ENCODE results near the gene FCHSD1. TPM values are rescaled to one million over a fixed set of nuclear protein-coding genes. Genes with fewer than 3 reads are reported as not detected.

FCHSD1 gene
- total and polyA plus RNA-seq, 2 donors = 11.1 to 29.8 TPM

- Histone ChIP-seq H3K4me1 (ENCODE audit: control insufficient read depth in 2 of 2, insufficient read depth in 2 of 2, low read length in 2 of 2) (peaks cover 17 to 19% of the 10 kb centered on the region in 2 donors), H3K27ac (ENCODE audit: low read depth in 1 of 2, low read length in 1 of 2) (no peak overlapping the region), H3K4me3 (ENCODE audit: low read length in 2 of 2) (no peak overlapping the region), H3K36me3 (ENCODE audit: control insufficient read depth in 2 of 2, insufficient read depth in 2 of 2, low read length in 1 of 2) (peaks cover 28 to 47% of the 10 kb centered on the region in 2 donors), H3K27me3 (ENCODE audit: control insufficient read depth in 2 of 2, insufficient read depth in 1 of 2, low read length in 1 of 2) (peaks cover 0 to 2% of the 10 kb centered on the region in 2 donors), H3K9me3 (ENCODE audit: control insufficient read depth in 2 of 2, insufficient read depth in 1 of 2, low read length in 1 of 2) (no peaks in the 10 kb centered on the region)
- WGBS = 99% methylated on average over 2 of the region's 2 CpGs
- no peak for DNase-seq (ENCODE audit: low read depth in 6 of 9, low spot score in 9 of 9)
Observed at GRCh38 chr5:141632650-141633049, 18.6 kb downstream of the FCHSD1 start.

GRCh38 chr5:141630570-141631140 is 20.6 kb downstream of the FCHSD1 start:
- Histone ChIP-seq H3K4me3 (ENCODE audit: low read length in 2 of 2) (no peak overlapping the region), H3K27me3 (ENCODE audit: control insufficient read depth in 2 of 2, insufficient read depth in 1 of 2, low read length in 1 of 2) (no peaks in the 10 kb centered on the region), H3K4me1 (ENCODE audit: control insufficient read depth in 2 of 2, insufficient read depth in 2 of 2, low read length in 2 of 2) (peaks cover 10% of the 10 kb centered on the region in 2 donors), H3K36me3 (ENCODE audit: control insufficient read depth in 2 of 2, insufficient read depth in 2 of 2, low read length in 1 of 2) (peaks cover 41 to 62% of the 10 kb centered on the region in 2 donors), H3K27ac (ENCODE audit: low read depth in 1 of 2, low read length in 1 of 2) (no peak overlapping the region), H3K9me3 (ENCODE audit: control insufficient read depth in 2 of 2, insufficient read depth in 1 of 2, low read length in 1 of 2) (no peaks in the 10 kb centered on the region)
- no peak for DNase-seq (ENCODE audit: low read depth in 6 of 9, low spot score in 9 of 9)
- WGBS = 97% methylated on average over 5 of the region's 5 CpGs

GRCh38 chr5:141628175-141628788 is 22.9 kb downstream of the FCHSD1 start:
- WGBS = 98% methylated on average over 6 of the region's 6 CpGs
- Histone ChIP-seq H3K9me3 (ENCODE audit: control insufficient read depth in 2 of 2, insufficient read depth in 1 of 2, low read length in 1 of 2) (no peaks in the 10 kb centered on the region), H3K27ac (ENCODE audit: low read depth in 1 of 2, low read length in 1 of 2) (no peak overlapping the region), H3K4me1 (ENCODE audit: control insufficient read depth in 2 of 2, insufficient read depth in 2 of 2, low read length in 2 of 2) (peaks cover 0 to 3% of the 10 kb centered on the region in 2 donors), H3K36me3 (ENCODE audit: control insufficient read depth in 2 of 2, insufficient read depth in 2 of 2, low read length in 1 of 2) (peaks cover 49 to 76% of the 10 kb centered on the region in 2 donors), H3K27me3 (ENCODE audit: control insufficient read depth in 2 of 2, insufficient read depth in 1 of 2, low read length in 1 of 2) (no peaks in the 10 kb centered on the region), H3K4me3 (ENCODE audit: low read length in 2 of 2) (no peak overlapping the region)
- no peak for DNase-seq (ENCODE audit: low read depth in 6 of 9, low spot score in 9 of 9)

GRCh38 chr5:141623611-141624010 is 27.6 kb downstream of the FCHSD1 start:
- 95% methylated on average over 5 of the region's 5 CpGs for WGBS
- no peak overlapping the region for H3K4me3 ChIP-seq (ENCODE audit: low read length in 2 of 2)
- no peak for DNase-seq (ENCODE audit: low read depth in 6 of 9, low spot score in 9 of 9)
- peaks cover 52 to 80% of the 10 kb centered on the region in 2 donors for H3K36me3 ChIP-seq (ENCODE audit: control insufficient read depth in 2 of 2, insufficient read depth in 2 of 2, low read length in 1 of 2)
- no peaks in the 10 kb centered on the region for H3K27me3 ChIP-seq (ENCODE audit: control insufficient read depth in 2 of 2, insufficient read depth in 1 of 2, low read length in 1 of 2)
- H3K9me3 ChIP-seq (ENCODE audit: control insufficient read depth in 2 of 2, insufficient read depth in 1 of 2, low read length in 1 of 2) = no peaks in the 10 kb centered on the region
- peak overlapping the region in 1 of 2 donors; percentile 2 for H3K27ac ChIP-seq (ENCODE audit: low read depth in 1 of 2, low read length in 1 of 2)
- peaks cover 0 to 14% of the 10 kb centered on the region in 2 donors for H3K4me1 ChIP-seq (ENCODE audit: control insufficient read depth in 2 of 2, insufficient read depth in 2 of 2, low read length in 2 of 2)

GRCh38 chr5:141623186-141623585 is 28.0 kb downstream of the FCHSD1 start:
- Histone ChIP-seq H3K9me3 (ENCODE audit: control insufficient read depth in 2 of 2, insufficient read depth in 1 of 2, low read length in 1 of 2) (no peaks in the 10 kb centered on the region), H3K27me3 (ENCODE audit: control insufficient read depth in 2 of 2, insufficient read depth in 1 of 2, low read length in 1 of 2) (no peaks in the 10 kb centered on the region), H3K27ac (ENCODE audit: low read depth in 1 of 2, low read length in 1 of 2) (peak overlapping the region in 1 of 2 donors; percentile 2), H3K36me3 (ENCODE audit: control insufficient read depth in 2 of 2, insufficient read depth in 2 of 2, low read length in 1 of 2) (peaks cover 48 to 76% of the 10 kb centered on the region in 2 donors), H3K4me3 (ENCODE audit: low read length in 2 of 2) (no peak overlapping the region), H3K4me1 (ENCODE audit: control insufficient read depth in 2 of 2, insufficient read depth in 2 of 2, low read length in 2 of 2) (peaks cover 0 to 14% of the 10 kb centered on the region in 2 donors)
- peak in 1 of 9 donors; percentile 47 for DNase-seq (ENCODE audit: low read depth in 6 of 9, low spot score in 9 of 9)

- Histone ChIP-seq H3K4me3 (ENCODE audit: low read length in 2 of 2) (peak within 1 kb of the TSS; percentile 75 to 95), H3K36me3 (ENCODE audit: control insufficient read depth in 2 of 2, insufficient read depth in 2 of 2, low read length in 1 of 2) (peaks cover 28 to 41% of the 10 kb centered on the region in 2 donors), H3K4me1 (ENCODE audit: control insufficient read depth in 2 of 2, insufficient read depth in 2 of 2, low read length in 2 of 2) (peaks cover 6 to 30% of the 10 kb centered on the region in 2 donors), H3K9me3 (ENCODE audit: control insufficient read depth in 2 of 2, insufficient read depth in 1 of 2, low read length in 1 of 2) (no peaks in the 10 kb centered on the region), H3K27ac (ENCODE audit: low read depth in 1 of 2, low read length in 1 of 2) (peak within 1 kb of the TSS; percentile 84 to 91), H3K27me3 (ENCODE audit: control insufficient read depth in 2 of 2, insufficient read depth in 1 of 2, low read length in 1 of 2) (no peaks in the 10 kb centered on the region)
- whole genome bisulfite sequencing = 3% methylated on average over 70 of the region's 70 CpGs
- peak; percentile 84 to 98 (median 95) for DNase-seq (ENCODE audit: low read depth in 6 of 9, low spot score in 9 of 9)
Observed at GRCh38 chr5:141618804-141619554, 32.2 kb downstream of the FCHSD1 start, which contains the start of gene DIAPH1. TSS of gene DIAPH1 (minus strand) at chr5:141619000. CDS start at chr5:141618914, 86 bp downstream.

GRCh38 chr5:141618030-141618803 is 33.0 kb downstream of the FCHSD1 start:
- DNase-seq (ENCODE audit: low read depth in 6 of 9, low spot score in 9 of 9) = peak in 4 of 9 donors; percentile 48 to 75 (median 51)
- Histone ChIP-seq H3K36me3 (ENCODE audit: control insufficient read depth in 2 of 2, insufficient read depth in 2 of 2, low read length in 1 of 2) (peaks cover 23 to 34% of the 10 kb centered on the region in 2 donors), H3K4me1 (ENCODE audit: control insufficient read depth in 2 of 2, insufficient read depth in 2 of 2, low read length in 2 of 2) (peaks cover 6 to 32% of the 10 kb centered on the region in 2 donors)

GRCh38 chr5:141617682-141618029 is 33.6 kb downstream of the FCHSD1 start:
- peak in 1 of 9 donors; percentile 53 for DNase-seq (ENCODE audit: low read depth in 6 of 9, low spot score in 9 of 9)
- Histone ChIP-seq H3K27me3 (ENCODE audit: control insufficient read depth in 2 of 2, insufficient read depth in 1 of 2, low read length in 1 of 2) (no peaks in the 10 kb centered on the region), H3K9me3 (ENCODE audit: control insufficient read depth in 2 of 2, insufficient read depth in 1 of 2, low read length in 1 of 2) (no peaks in the 10 kb centered on the region), H3K4me3 (ENCODE audit: low read length in 2 of 2) (peak overlapping the region; percentile 75 to 95), H3K27ac (ENCODE audit: low read depth in 1 of 2, low read length in 1 of 2) (peak overlapping the region; percentile 84 to 91), H3K4me1 (ENCODE audit: control insufficient read depth in 2 of 2, insufficient read depth in 2 of 2, low read length in 2 of 2) (peaks cover 6 to 29% of the 10 kb centered on the region in 2 donors), H3K36me3 (ENCODE audit: control insufficient read depth in 2 of 2, insufficient read depth in 2 of 2, low read length in 1 of 2) (peaks cover 22 to 29% of the 10 kb centered on the region in 2 donors)
- 7% methylated on average over 9 of the region's 9 CpGs for WGBS

More at GRCh38 chr5:141618030-141618803, 33.0 kb downstream of the FCHSD1 start:
- no peaks in the 10 kb centered on the region for H3K27me3 ChIP-seq (ENCODE audit: control insufficient read depth in 2 of 2, insufficient read depth in 1 of 2, low read length in 1 of 2)
- H3K27ac ChIP-seq (ENCODE audit: low read depth in 1 of 2, low read length in 1 of 2) = peak overlapping the region; percentile 84 to 91
- peak overlapping the region; percentile 75 to 95 for H3K4me3 ChIP-seq (ENCODE audit: low read length in 2 of 2)
- H3K9me3 ChIP-seq (ENCODE audit: control insufficient read depth in 2 of 2, insufficient read depth in 1 of 2, low read length in 1 of 2) = no peaks in the 10 kb centered on the region
- under 1% methylated on average over 36 of the region's 36 CpGs for WGBS
